SKM-1 treated with dmso at 0.1 percent for 144 hours (cell line): ENCODE measurements around the gene RPUSD2.

Experiments used
- DNase-seq: peaks from one replicate; lab custom pipeline; 2025; ENCODE audit not compliant: unreplicated experiment; lab: John Stamatoyannopoulos, UW

RPUSD2 gene, protein sequence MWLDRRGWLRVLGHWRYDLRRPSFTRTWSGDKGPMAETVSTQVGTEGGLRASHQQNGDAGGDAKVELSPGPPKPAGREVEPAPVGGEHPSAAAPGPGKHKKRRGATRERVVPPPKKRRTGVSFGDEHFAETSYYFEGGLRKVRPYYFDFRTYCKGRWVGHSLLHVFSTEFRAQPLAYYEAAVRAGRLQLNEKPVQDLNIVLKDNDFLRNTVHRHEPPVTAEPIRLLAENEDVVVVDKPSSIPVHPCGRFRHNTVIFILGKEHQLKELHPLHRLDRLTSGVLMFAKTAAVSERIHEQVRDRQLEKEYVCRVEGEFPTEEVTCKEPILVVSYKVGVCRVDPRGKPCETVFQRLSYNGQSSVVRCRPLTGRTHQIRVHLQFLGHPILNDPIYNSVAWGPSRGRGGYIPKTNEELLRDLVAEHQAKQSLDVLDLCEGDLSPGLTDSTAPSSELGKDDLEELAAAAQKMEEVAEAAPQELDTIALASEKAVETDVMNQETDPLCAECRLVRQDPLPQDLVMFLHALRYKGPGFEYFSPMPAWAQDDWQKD

DNA sequence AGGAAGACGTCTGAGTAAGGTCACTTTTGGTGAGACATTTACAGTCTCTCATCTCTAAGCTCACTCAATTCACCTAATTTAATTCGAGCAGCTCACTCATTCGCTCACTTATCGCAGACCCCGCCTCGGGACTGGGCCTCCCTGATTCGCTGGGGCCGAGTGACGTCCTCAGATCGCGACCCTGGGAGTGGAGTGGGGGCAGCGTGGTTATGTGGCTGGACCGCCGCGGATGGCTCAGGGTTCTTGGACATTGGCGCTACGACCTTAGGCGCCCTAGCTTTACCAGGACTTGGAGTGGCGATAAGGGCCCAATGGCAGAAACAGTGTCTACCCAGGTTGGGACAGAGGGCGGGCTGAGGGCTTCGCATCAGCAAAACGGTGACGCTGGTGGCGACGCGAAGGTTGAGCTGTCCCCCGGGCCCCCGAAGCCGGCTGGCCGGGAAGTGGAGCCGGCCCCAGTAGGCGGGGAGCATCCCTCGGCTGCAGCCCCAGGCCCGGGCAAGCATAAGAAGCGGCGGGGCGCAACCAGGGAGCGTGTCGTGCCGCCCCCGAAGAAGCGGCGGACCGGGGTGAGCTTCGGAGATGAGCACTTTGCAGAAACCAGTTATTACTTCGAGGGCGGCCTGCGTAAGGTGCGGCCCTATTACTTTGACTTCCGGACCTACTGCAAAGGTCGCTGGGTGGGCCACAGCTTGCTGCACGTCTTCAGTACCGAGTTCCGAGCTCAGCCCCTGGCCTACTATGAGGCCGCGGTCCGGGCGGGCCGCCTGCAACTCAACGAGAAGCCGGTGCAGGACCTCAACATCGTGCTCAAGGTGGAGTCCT is at the start of gene RPUSD2:
RPUSD2 (plus strand) TSS at position 171 of the 825 bp plus-strand sequence; CDS start at position 210, 39 bp downstream.
- peak; percentile 84 for DNase-seq

DNA sequence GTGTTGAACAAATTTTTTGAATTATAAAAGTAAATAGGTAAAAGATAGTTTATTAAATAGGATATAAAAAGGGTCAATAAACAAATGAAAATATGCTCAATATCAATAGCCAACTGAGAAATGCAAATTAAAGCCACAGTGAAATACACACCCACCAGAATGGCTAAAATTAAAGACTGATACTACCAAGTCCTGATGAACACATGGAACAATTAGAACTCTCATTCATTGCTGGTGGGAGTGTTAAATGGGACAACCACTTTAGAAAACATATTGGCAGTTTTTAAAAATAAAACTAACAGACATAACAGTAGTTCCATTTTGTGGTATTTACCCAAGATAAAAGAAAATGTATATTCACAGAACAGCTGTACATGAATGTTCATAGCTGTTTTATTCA is 45.5 kb upstream of the RPUSD2 start:
- no peak for DNase-seq

DNA sequence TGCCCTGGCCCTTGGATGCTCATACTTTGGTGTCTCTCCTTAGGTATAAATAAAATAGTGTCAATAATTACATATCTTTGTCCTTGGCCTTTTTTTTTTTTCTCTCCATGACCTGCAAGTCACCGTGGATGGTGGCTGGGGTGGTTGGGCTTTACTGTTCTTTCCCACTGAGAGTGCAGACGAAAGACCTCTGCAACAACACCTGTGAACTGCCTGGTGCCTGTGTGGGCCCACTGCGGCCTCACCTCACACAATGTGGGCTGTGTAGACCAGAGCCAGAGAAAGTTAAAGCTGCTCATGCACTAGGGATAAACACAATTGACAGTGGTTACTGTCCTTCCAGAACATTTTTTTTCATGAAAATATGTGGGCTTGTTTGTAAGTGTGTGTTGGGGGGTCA is 43.2 kb upstream of the RPUSD2 start:
- no peak for DNase-seq

DNA sequence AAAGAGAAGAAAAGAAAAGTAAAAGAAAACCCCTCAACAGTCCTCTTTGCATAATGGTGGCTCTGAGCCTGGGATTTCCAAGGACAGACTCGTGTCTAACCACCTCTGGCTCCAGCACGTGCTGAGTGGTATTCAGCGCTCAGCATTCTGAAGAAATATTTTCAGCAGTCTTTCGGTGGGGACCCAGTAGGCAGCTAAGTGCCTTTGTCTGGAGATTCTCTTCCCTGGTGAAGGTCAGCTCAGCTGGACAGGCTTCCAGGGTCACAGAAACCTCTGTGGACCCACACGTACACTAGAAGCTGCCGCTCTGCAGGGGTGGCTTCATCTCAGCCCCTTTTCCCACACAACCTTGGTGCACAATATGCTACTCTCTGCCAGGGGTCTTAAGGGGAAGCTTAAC is 40.3 kb upstream of the RPUSD2 start:
- DNase-seq = no peak

DNA sequence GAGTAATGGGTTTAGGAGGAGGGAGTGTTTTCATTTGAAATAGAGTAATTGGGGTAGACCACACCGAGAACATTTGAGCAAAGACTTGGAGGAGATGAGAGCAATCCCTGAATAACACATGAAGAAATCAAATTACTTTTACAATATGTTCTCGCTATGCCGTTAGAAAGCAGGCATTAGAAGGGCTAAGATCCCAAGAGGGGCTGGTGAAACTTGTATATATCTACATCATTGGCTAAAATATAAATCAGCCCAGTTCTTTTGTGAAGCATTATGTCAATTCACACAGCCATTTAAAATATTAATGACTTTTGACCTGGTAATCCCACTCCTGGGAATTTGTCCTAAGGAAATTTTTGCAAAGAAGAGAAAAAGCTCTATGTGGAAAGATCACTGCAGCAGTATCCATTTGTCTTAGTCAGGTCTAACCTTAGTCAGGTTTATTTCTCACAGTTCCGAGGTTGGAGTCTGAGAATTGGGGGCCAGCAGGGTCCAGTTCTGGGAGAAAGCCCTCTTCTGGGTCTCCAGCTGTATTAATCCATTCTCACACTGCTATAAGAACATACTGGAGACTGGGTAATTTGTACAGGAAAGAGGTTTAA is 35.2 kb upstream of the RPUSD2 start:
- DNase-seq = no peak

DNA sequence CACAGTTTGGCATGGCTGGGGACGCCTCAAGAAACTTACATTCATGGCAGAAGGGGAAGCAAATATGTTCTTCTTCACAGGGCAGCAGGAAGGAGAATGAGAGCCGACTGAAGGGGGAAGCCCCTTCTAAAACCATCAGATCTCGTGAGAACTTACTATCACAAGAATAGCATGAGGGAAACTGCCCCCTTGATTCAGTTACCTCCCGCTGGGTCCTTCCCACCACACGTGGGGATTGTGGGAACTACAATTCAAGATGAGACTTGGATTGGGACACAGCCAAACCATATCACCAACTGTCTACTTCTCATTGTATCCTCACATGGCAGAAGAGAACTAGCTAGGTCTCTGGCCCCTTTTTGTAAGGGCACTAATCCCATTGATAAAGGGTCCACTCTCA is 34.7 kb upstream of the RPUSD2 start:
- no peak for DNase-seq

DNA sequence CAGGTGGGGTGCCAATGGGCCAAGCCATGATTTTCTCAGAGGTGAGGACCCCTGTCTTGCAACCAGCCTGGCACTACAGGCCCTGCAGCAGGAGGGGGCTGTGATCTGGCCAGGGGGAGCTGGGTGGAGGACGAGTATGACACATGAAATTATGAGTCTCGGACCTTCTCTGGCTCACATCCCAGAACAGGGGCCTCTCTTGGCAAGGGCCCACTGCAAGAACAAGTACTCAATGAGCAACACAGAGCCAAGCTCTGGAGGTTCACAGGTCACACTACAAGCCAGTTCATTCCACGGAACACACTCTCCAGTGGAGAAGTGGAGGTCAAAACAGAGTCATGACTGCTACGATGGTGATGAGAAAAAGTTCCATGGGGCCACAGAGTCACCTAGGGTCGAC is 32.6 kb upstream of the RPUSD2 start:
- DNase-seq = no peak

DNA sequence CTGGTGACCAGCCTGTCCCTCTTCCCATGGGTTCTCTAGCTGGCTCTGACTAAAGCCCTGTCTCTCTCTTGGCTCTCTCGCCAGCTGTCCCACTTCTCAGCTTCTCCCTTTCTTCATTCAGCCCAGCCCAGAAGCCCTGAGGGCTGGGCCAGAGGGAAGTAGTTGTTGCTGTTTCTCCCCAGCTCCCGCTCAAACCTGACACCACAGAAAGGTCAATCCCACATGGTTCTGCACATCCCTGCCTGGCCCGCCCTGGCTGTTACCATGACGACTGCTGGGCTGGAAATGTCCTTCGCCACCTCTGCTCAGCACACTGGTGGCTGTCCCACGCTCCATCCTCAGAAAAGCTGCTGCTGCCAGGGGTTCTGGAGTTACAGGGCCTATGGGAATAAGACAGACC is 30.1 kb upstream of the RPUSD2 start:
- DNase-seq = no peak

DNA sequence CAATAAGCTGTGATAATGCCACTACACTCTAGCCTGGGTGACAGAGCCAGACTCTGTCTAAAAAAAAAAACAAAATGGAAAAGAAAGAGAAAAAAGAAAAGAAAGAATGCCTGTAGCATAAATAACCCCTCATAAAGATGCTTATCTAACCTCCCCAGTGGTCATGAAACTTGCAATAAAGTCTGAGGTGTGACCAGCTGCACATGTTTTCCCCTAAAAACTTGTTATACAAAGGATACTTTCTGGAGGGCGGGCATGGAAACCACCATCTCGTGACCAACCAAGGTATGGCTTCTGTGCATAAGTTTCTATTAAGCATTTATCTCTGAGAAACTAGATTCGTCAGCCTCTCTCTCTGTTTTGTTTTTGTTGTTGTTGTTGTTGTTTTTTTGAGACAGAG is 26.0 kb upstream of the RPUSD2 start:
- no peak for DNase-seq

DNA sequence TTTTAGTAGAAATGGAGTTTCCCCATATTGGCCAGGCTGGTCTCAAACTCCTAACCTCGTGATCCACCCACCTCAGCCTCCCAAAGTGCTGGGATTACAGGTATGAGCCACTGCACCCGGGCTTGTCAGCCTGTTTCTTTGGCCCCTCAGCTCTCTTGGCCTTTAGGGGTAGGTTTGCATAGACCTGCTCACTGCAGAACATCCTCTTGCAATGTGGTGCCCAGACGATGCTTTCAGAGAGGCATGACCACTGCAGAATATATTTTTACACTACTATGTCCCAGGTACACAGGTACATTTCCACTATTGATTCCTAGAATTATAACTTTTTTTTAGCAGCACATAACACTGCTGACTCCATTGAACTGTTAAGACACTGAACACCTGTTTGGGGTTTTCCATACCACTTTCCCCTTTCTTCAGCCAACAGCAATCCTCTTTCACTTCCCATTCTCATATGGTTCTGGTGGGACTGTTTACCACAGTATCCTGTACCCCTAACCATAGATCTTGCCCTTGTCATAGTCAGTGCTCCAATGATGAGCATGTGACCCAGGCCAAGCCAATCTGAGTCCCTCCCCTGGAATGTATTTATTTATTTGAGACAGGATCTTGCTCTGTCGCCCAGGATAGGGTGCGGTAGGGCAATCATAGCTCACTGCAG is 25.3 kb upstream of the RPUSD2 start:
- no peak for DNase-seq

DNA sequence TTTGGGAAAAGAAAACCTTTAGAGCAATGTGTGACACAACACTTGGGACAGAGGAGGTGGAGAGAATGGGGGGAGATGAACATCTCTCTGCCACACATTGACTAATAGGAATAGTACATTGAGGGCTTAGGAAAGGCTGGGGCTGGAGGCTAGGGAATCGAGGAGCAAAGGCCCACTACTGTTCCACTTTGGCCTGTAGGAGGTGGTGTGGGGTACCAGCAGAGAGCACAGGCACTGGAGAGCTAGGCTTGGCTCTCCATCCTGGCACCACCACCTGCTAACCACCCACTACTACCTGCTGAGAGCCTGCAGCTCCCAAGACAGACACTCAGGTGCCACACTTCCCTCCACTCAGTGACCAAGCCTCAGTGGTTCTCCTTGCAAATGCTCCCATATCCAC is 23.6 kb upstream of the RPUSD2 start:
- no peak for DNase-seq

DNA sequence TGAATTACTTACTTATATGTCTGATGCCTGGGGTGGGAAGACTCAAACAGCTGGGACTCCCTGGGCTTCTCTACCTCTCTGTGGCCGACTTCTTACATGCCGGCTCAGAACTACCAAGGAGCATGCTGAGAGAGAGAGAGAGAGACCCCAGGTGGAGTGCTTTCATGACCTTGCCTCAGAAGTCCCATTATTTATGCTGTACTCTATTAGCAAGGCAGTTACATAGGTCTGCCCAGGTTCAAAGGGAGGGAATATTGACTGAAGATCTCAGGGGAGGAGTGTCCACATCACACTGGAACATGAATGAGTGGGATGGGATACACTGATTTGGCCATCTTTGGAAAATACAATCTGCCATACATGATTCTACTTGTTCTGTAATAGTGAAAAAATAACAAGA is 20.5 kb upstream of the RPUSD2 start:
- no peak for DNase-seq

DNA sequence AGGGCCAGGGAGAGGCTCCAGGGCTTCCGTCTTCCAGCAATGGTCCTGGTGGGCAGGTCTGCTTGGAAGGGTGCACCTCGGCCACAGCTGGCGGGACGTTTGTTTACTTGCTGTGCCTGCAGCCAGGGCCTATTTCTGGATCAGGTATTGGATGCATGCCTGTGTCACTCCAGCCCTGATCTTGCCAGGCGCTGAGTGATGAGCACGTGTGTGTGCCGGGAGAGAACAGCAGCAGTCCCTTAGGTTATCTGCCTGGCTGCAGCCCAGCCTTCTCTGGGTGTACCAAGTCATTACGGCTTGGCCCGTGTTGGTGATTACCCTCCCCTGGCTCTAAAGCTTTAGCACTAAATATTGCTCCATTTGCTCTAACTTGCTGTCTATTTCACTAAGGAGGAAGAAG is 19.2 kb upstream of the RPUSD2 start:
- no peak for DNase-seq

DNA sequence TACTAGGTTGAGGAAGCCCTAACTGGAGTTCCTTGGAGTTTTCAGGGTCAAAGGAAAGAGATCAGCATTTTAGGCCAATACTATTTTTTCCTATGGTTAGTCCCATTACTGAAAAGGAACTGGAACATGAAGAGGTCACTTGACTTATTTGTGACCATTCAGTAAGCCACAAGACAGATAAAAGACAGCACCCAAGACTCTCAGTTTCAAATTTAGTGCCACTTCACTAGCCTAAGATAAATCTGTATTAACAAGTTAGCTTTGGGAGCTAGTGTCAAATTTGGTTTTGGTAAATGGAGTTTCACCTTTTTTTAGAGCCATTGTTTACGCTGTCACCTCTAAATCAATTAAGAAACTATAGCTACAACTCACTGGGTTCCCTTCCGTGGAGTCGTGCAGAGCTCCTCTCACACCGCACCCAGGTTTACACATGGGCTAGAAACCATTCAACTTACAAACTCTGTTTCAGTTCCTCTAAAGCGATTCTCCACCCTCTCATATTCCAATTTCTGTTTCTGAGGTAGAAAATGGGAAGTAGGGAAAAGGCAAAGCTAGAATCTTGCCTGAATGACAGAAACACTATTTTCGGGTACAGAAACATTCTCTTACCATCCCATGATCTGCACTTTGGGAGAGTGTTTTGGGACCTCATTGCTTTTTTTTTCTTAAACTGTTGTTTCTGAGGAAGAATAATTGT is 18.6 kb upstream of the RPUSD2 start:
- DNase-seq = peak; percentile 87

DNA sequence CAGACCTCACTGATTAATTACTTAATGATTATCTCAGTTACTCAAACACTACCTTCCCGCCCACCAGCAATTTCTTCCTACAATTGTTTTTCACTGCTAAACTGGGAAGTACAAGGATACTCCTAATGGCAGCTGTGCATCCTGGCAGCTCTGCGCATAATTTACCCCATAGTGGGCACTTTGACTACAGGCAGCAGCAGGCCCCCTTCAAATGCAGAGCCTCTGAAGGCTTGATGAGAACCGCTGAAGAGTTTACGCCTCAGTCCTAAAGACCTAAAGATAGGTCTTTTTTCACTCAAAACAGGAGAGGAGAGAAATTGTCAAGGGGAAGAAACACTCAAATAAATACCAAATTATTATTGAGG is 15.0 kb upstream of the RPUSD2 start:
- no peak for DNase-seq

DNA sequence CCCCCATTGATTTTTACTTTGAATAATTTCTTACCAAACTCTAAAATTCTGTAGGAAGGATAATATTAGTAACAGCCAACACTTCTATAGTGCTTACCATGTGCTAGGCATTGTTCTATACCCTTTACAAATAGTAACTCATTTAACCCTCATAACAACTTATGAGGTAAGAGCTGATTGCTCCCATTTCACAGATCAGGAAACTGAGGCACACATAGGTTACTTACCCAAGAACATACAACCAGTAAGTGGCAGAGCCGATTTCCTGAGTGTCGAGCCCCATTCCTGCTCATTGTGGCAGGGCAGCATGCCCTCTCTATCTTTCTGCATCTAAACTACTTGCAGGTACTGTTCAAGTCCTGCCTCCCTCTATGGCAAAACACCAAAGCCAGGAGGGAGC is 13.2 kb upstream of the RPUSD2 start:
- no peak for DNase-seq

DNA sequence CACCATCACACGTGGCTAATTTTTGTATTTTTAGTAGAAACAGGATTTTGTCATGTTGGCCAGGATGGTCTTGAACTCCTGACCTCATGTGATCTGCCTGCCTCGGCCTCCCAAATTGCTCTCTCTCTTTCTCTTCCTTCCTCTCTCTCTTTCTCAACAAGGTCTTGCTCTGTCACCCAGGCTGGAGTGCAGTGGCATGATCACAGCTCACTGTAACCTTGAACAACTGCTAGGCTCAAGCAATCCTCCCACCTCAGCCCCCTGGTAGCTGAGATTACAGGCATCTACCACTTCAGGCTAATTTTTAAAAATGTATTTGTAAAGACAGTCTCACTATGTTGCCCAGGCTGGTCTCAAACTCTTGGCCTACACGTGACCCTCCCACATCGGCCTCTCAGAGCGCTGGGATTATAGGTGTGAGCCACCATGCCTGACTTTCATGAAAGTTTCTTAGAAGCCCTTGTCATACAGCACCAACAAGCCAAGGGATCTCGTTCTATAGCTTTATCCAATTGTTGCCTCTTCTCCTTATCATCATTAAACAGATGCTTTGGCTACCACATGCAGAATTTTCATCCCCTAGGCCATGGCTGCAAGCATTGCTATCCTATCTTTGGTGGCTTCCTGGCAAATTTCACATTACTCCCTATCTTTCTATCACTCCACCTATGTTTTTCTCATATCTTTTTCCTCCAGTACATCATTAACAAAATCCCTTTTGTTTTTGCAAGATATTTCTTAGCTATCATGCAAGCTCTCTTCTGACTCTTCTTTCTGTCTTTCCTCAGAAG is 10.0 kb upstream of the RPUSD2 start:
- DNase-seq = no peak

DNA sequence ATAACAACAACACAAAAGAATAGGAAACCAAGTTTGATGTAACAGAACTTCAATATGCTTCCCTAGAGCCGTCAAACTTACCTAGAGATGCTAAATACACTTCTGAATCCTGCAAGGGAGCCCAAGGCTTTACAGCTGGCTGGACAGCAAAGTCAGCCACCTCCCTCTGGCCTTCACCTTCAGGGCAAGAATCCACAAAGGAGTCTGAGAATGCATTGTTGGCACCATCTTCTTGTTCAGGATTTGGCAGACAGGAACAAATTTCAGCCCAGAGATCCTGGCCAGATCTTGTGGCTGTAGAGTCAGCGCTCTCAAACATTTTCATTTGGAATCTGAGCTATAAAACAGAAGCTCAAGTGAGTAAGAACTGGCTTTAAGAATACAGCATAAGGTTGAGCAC is 6.4 kb upstream of the RPUSD2 start:
- no peak for DNase-seq

DNA sequence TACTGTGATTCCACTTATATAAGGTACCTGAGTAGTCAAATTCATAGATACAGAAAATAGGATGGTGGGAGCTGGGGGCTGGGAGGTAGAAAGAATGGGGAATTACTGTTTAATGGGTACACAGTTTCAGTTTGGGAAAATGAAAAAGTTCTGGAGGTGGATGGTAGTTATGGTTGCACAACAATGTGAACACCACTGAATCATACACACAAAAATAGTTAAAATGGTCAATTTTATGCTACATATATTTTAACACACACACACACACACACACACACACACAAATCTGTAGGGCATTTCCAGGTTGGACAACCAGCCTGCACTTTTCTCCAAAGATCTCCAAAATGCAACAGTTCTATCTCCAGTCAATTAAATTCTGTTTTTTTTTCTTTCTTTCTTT is 5.7 kb upstream of the RPUSD2 start:
- no peak for DNase-seq
